ENCODE results near the gene ASF1A. TPM values are rescaled to one million over a fixed set of nuclear protein-coding genes. Genes with fewer than 3 reads are reported as not detected.

Gene ASF1A
- total RNA-seq, 1 donor from 2014 or later: 23.4 TPM

Other genes with a start within 250 kb of the ASF1A start
- gene CEP85L, start 242.6 kb upstream of the ASF1A start, total RNA-seq: 9.1 and 13.6 TPM in 2 replicates
- 11.9 and 14.8 TPM in 2 replicates for gene MCM9, start 41.0 kb downstream of the ASF1A start, total RNA-seq
- 0.26 and 0.71 TPM in 2 replicates for gene FAM184A, start 184.5 kb downstream of the ASF1A start, total RNA-seq